Prostate gland (tissue), 2 donors: ENCODE measurements around the gene TMEM238L. TPM values are rescaled to one million over a fixed set of nuclear protein-coding genes. Genes with fewer than 3 reads are reported as not detected.

Experiments used
- DNase-seq: peaks from one replicate; pipeline ENCODE4 v3.0.0-alpha.2; 2019; ENCODE audit warnings: low spot score
- H3K27ac ChIP-seq, 2 donors: fragments of 200-600 bp; sonication (generic); 2 replicates each; pipeline ENCODE4 v1.5.1; 2017 to 2019
- H3K27me3 ChIP-seq: fragments of 200-600 bp; sonication (generic); replicated peaks from 2 replicates; pipeline ENCODE4 v1.5.1; 2019; ENCODE audit not compliant: insufficient read depth
- H3K36me3 ChIP-seq, 2 donors: fragments of 200-600 bp; sonication (generic); 1 replicate in 1 of 2; 2 replicates in 1 of 2; pipeline versions ENCODE4 v1.5.1 to v1.8.1; 2017 to 2019
- H3K4me1 ChIP-seq: fragments of 200-600 bp; sonication (generic); replicated peaks from 2 replicates; pipeline ENCODE4 v1.5.1; 2019
- H3K4me3 ChIP-seq, 2 donors: fragments of 200-600 bp; sonication (generic); 2 replicates each; pipeline ENCODE4 v1.5.1; 2017 to 2019
- H3K9me3 ChIP-seq: fragments of 200-600 bp; sonication (generic); 2 replicates; pipeline ENCODE4 v1.5.1; 2017
- POLR2A ChIP-seq: fragments of 450-650 bp; IDR thresholded peaks from one replicate; pipeline ENCODE4 v1.6.1; 2016; ENCODE audit warnings: antibody characterized with exemption, mild to moderate bottlenecking
- POLR2AphosphoS5 ChIP-seq: sonication (generic); formaldehyde crosslinking; IDR thresholded peaks from one replicate; pipeline ENCODE4 v1.6.1; 2017; ENCODE audit warnings: antibody characterized with exemption
- WGBS: methylation state at CpG from one replicate; pipeline ENCODE4 v1.1.5; 2018; 5-methylcytosine and 5-hydroxymethylcytosine counted together
- intact Hi-C: fragments of 100-400 bp; cut with DNase I; formaldehyde crosslinking; loops from one replicate; pipeline ENCODE4 v1.14.2; 2022
- total RNA-seq, 2 donors: library from RNA; depleted of rRNA; stranded (reverse); fragments of >200 nt; gene quantifications; one replicate each; pipeline ENCODE4 v1.1.0, GENCODE V29; 2016
- TF ChIP-seq, protein P1 (sequence below), 4 experiments: fragments of 200-600 bp in 2 of 4; fragments of 450-650 bp in 2 of 4; sonication (generic) in 2 of 4; IDR thresholded peaks; 1 replicate in 3 of 4; 2 replicates in 1 of 4; pipeline ENCODE4 v1.5.1; 2016 to 2019; ENCODE audit warnings: antibody characterized with exemption in 4 of 4, mild to moderate bottlenecking in 2 of 4, moderate library complexity in 2 of 4

TMEM238L gene
- total RNA-seq, 2 donors from 2014 or later: 7.7 to 12.0 TPM

DNA sequence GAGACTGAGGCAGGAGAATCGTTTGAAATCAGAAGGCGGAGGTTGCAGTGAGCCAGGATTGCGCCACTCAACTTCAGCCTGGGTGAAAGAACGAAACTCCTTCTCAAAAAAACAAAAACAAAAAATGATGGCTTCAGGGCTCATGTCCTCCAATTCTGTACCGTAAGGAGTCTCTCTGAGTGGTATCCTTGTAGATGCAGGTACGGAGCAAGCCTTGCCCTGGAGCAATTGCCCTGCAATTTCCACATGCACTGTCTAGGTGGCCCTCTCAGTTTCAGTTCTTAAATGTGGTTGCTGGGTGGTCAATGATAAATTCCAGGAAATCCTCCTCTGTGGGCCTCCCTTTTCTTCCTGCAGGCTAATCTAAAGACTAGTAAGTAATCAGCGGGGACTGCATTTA lies 10.6 kb downstream of the TMEM238L start:
- Histone ChIP-seq H3K27ac (no peak overlapping the region), H3K27me3 (no peaks in the 10 kb centered on the region), H3K4me1 (peaks cover 7% of the 10 kb centered on the region), H3K36me3 (no peaks in the 10 kb centered on the region), H3K4me3 (no peak overlapping the region), H3K9me3 (no peaks in the 10 kb centered on the region)
- no peak for TF ChIP-seq POLR2AphosphoS5
- TF ChIP-seq POLR2A: no peak
- DNase-seq: no peak
- intact Hi-C loops: no loop called here
- 92% methylated on average over 7 of the region's 7 CpGs for WGBS

DNA sequence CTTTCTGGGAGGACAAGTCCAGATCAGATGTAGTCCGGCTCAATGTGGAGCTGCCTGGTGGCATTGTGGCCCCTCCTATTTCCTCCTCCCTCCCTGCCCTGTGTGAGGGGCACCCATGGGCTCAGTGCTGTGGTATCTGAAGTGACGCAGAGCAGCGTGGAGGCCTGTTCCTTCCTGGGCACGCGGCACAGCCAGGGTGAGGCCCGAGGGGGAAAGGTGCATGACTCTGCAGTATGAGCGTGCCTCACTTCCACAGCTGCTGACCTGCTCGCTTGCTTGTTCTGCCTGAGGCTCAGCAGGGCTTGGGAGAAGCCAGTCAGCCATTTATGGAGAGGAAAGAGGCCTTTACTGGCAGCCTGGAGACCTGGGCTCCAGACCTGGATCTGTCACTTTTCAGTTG lies 11.7 kb downstream of the TMEM238L start:
- H3K36me3 ChIP-seq: no peaks in the 10 kb centered on the region
- WGBS: 71% methylated on average over 8 of the region's 8 CpGs
- H3K4me1 ChIP-seq: peaks cover 4% of the 10 kb centered on the region
- H3K27me3 ChIP-seq: no peaks in the 10 kb centered on the region
- no peak overlapping the region for H3K4me3 ChIP-seq
- DNase-seq: no peak
- intact Hi-C loops: no loop called here
- TF ChIP-seq POLR2AphosphoS5 (no peak), POLR2A (no peak)
- TF ChIP-seq, protein P1, sequence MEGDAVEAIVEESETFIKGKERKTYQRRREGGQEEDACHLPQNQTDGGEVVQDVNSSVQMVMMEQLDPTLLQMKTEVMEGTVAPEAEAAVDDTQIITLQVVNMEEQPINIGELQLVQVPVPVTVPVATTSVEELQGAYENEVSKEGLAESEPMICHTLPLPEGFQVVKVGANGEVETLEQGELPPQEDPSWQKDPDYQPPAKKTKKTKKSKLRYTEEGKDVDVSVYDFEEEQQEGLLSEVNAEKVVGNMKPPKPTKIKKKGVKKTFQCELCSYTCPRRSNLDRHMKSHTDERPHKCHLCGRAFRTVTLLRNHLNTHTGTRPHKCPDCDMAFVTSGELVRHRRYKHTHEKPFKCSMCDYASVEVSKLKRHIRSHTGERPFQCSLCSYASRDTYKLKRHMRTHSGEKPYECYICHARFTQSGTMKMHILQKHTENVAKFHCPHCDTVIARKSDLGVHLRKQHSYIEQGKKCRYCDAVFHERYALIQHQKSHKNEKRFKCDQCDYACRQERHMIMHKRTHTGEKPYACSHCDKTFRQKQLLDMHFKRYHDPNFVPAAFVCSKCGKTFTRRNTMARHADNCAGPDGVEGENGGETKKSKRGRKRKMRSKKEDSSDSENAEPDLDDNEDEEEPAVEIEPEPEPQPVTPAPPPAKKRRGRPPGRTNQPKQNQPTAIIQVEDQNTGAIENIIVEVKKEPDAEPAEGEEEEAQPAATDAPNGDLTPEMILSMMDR (IDR thresholded peaks at IDR 0.05): no peak
- no peaks in the 10 kb centered on the region for H3K9me3 ChIP-seq
- H3K27ac ChIP-seq: no peak overlapping the region

DNA sequence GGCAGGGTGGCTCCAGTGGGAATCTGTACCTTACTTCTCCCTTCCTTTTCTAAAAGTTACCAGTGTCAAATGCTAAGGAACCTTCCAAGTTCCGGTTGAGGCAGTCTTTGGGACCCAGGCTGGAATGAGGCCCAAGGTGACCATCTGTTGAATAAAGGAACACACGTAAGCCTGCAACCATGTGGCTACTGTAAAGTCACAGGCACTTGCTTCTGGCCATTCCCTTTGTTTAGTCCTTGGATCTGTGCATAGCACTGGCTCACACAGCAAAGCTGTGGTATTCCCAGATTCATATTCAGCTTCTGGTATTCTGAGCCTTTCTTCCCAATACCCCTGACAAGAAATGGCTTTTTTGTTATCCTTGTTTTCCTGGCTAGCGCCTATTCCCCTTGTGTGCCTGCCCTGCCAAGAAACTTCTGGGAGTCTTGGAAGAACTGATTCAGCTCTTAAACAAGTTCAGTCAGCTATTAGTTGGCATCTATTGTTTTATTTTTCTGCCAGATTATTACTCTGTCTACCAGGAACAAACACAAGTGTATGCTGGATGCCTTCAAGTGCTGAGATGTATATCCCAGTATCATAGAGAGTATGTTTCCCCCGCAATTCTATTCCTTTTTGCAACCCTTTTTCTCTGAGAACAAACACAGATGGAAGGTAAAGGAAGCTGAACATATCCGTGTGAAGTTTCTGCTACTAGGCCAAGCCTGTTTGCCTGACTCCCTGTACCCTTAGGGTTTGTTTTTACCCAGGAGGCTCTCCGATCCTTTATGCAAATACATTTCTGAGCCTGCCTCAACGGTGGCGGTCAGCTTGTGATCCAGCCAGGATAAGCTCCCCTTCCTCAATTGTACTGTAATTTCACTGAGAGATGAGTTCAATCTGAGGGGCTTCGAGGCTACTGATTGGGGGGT lies 13.2 kb downstream of the TMEM238L start:
- H3K4me3 ChIP-seq: no peak overlapping the region
- peak; percentile 42 for DNase-seq
- H3K27ac ChIP-seq: peak overlapping the region; percentile 69 to 76
- peaks cover 4% of the 10 kb centered on the region for H3K4me1 ChIP-seq
- TF ChIP-seq POLR2AphosphoS5 (no peak), POLR2A (peak; percentile 21)
- TF ChIP-seq, protein P1 (IDR thresholded peaks at IDR 0.05): no peak
- intact Hi-C loops: no loop called here
- H3K36me3 ChIP-seq: no peaks in the 10 kb centered on the region
- H3K9me3 ChIP-seq: no peaks in the 10 kb centered on the region
- H3K27me3 ChIP-seq: no peaks in the 10 kb centered on the region
- 39% methylated on average over 9 of the region's 9 CpGs for WGBS

DNA sequence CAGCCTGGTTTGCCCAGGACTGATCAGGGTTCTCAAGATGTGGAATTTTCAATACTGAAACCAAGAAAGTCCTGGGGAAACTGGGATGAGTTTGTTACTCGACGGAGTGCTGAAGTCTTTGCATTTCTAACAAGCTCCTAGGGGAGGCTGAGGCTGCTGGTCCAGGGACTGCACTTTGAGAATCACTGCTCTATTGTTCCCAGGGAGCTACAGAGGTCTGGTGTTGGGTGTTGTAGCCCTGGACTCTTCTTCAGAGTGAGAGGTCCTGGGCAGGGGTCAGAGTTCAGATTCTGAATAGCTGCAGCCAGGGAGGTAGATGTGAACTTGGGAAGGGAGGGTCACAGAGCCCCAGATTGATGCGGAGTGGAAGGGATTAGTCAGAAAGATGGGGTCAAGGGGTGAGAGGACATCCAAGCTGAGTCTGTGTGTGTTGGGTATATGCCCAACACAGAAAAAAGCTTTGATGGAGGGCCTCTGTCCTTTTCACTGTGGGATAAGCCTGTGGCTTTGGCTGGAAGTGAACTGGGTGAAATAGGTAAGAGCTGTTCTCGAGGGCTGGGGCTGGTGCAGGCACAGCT lies 14.1 kb downstream of the TMEM238L start:
- intact Hi-C loops: no loop called here
- Histone ChIP-seq H3K36me3 (no peaks in the 10 kb centered on the region), H3K9me3 (no peaks in the 10 kb centered on the region), H3K4me1 (peaks cover 4% of the 10 kb centered on the region), H3K4me3 (no peak overlapping the region), H3K27ac (peak overlapping the region; percentile 69 to 76), H3K27me3 (no peaks in the 10 kb centered on the region)
- TF ChIP-seq POLR2A (no peak), POLR2AphosphoS5 (no peak)
- TF ChIP-seq, protein P1 (IDR thresholded peaks at IDR 0.05): no peak
- WGBS: 73% methylated on average over 4 of the region's 4 CpGs
- DNase-seq: no peak

DNA sequence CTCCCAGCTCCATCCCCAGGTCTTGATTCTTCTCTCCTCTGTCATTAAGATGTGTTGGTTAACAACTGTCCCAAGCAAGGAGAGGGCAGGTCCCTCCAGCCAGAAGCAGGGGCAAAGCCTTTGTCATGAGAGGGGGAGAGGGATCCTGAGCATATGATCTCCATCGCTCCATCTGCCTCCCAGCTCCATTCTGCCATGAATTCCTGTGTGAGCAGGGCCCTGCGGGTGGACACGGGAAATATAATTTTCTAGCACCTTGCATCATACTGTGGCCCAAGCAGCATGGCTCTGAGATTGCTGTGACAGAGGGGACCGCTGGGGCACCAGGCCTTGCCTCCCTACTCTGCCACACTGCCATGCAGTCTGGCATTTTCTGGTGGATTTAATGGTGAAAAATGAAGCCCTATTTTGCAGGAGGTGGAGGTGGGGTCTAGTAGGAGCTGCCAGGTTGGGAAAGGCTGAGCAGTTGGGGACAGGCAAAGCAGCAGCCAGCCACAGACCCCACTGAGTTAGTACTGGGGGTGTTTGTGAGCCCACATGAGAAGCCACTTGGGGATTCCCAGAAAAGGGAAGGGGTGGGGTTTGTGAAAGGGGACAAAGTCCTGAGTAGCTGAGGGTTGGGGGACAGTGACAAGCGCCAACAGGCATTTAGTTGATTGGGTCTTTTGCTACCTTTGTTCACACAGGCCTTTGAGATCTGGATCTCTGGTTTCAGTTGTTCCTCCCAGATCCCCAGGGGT lies 16.4 kb downstream of the TMEM238L start:
- no peak overlapping the region for H3K27ac ChIP-seq
- WGBS: 96% methylated on average over 5 of the region's 5 CpGs

More for the DNA sequence above, 16.4 kb downstream of the TMEM238L start:
- Histone ChIP-seq H3K4me3 (no peak overlapping the region), H3K36me3 (no peaks in the 10 kb centered on the region), H3K9me3 (no peaks in the 10 kb centered on the region), H3K27me3 (no peaks in the 10 kb centered on the region), H3K4me1 (peaks cover 4% of the 10 kb centered on the region)
- DNase-seq: no peak
- TF ChIP-seq, protein P1 (IDR thresholded peaks at IDR 0.05): no peak
- no peak for TF ChIP-seq POLR2AphosphoS5
- intact Hi-C loops: no loop called here
